ENCODE measurements around the gene CREG1.

GRCh38 chr1:167541610-167542009, 12.0 kb downstream of the CREG1 start:
- TF ChIP-seq, protein P1, sequence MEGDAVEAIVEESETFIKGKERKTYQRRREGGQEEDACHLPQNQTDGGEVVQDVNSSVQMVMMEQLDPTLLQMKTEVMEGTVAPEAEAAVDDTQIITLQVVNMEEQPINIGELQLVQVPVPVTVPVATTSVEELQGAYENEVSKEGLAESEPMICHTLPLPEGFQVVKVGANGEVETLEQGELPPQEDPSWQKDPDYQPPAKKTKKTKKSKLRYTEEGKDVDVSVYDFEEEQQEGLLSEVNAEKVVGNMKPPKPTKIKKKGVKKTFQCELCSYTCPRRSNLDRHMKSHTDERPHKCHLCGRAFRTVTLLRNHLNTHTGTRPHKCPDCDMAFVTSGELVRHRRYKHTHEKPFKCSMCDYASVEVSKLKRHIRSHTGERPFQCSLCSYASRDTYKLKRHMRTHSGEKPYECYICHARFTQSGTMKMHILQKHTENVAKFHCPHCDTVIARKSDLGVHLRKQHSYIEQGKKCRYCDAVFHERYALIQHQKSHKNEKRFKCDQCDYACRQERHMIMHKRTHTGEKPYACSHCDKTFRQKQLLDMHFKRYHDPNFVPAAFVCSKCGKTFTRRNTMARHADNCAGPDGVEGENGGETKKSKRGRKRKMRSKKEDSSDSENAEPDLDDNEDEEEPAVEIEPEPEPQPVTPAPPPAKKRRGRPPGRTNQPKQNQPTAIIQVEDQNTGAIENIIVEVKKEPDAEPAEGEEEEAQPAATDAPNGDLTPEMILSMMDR (IDR thresholded peaks at IDR 0.05) = no peak
- no peak for TF ChIP-seq POLR2A (IDR thresholded peaks at IDR 0.05)
- no peak for TF ChIP-seq EP300 (IDR thresholded peaks at IDR 0.05)
